Left lung (tissue), 10 donors: ENCODE data around the gene CGAS. TPM values are rescaled to one million over a fixed set of nuclear protein-coding genes. Genes with fewer than 3 reads are reported as not detected.
"Not testable (repeated sequence)": the region's sequence is repeated elsewhere in the genome, so short reads cannot be mapped to it uniquely, and the experiment has no call there.

ENCODE experiments used
- ATAC-seq: fragments of 200-7000 bp; cut with Tn5 transposase; one replicate; pipeline ENCODE4 v1.9.1; 2020; ENCODE audit warnings: moderate library complexity
- DNase-seq, 4 donors: peaks; one replicate each; pipeline ENCODE4 v3.0.0-alpha.2; 2013 to 2020
- H3K27ac ChIP-seq, 2 donors: fragments of 200-600 bp; sonication (generic) in 1 of 2; one replicate each; pipeline versions ENCODE4 v1.5.0 to v1.8.0; 2020 to 2021
- H3K27me3 ChIP-seq, 2 donors: fragments of 200-600 bp; sonication (generic) in 1 of 2; one replicate each; pipeline versions ENCODE4 v1.5.0 to v1.8.0; 2020 to 2021
- H3K36me3 ChIP-seq, 2 donors: fragments of 200-600 bp; sonication (generic) in 1 of 2; one replicate each; pipeline versions ENCODE4 v1.5.0 to v1.8.0; 2020 to 2021
- H3K4me1 ChIP-seq, 2 donors: fragments of 200-600 bp; one replicate each; pipeline ENCODE4 v1.8.0; 2021
- H3K4me3 ChIP-seq, 2 donors: fragments of 200-600 bp; sonication (generic) in 1 of 2; one replicate each; pipeline versions ENCODE4 v1.5.0 to v1.8.0; 2020 to 2021; ENCODE audit warnings: mild to moderate bottlenecking in 1 of 2
- H3K9me3 ChIP-seq, 2 donors: fragments of 200-600 bp; sonication (generic) in 1 of 2; one replicate each; pipeline versions ENCODE4 v1.5.0 to v1.8.0; 2020 to 2021
- intact Hi-C, 2 donors: fragments of 100-400 bp; cut with DNase I; formaldehyde crosslinking; loops; one replicate each; pipeline versions ENCODE4 v1.11.2 to v1.14.2; 2022
- polyA plus RNA-seq, 6 donors: library from polyadenylated mRNA; unstranded; fragments of 120-200 nt; gene quantifications; one replicate each; pipeline ENCODE4 v1.2.1, GENCODE V29; 2013; ENCODE audit not compliant: insufficient read length in 6 of 6
- total RNA-seq, 2 donors: library from RNA; stranded (reverse); fragmentation: NEBNext Ultra II Directional; extraction: Animal tissue kit (Norgen Biotek cat#: 25700); gene quantifications; one replicate each; pipeline ENCODE4 v1.2.1, GENCODE V29; 2021
- TF ChIP-seq, protein P1 (sequence below), 2 donors: fragments of 200-600 bp; sonication (generic) in 1 of 2; IDR thresholded peaks; one replicate each; pipeline versions ENCODE4 v1.5.0 to v1.8.0; 2021; ENCODE audit warnings: antibody characterized with exemption in 2 of 2
- donor health status: DM: no; HTN: yes; CAD: no.
- donor health status: DM: no; HTN: no; CAD: no.

CGAS gene
- total and polyA plus RNA-seq, 8 donors: 6.0 to 11.8 (median 6.9) TPM

- DNase-seq (no peak), ATAC-seq (no peak)
- Histone ChIP-seq H3K4me1 (no peaks in the 10 kb centered on the region), H3K27me3 (no peaks in the 10 kb centered on the region), H3K27ac (no peak overlapping the region), H3K36me3 (no peaks in the 10 kb centered on the region), H3K9me3 (no peaks in the 10 kb centered on the region), H3K4me3 (no peak overlapping the region)
- intact Hi-C loops: no loop called here
- TF ChIP-seq, protein P1, sequence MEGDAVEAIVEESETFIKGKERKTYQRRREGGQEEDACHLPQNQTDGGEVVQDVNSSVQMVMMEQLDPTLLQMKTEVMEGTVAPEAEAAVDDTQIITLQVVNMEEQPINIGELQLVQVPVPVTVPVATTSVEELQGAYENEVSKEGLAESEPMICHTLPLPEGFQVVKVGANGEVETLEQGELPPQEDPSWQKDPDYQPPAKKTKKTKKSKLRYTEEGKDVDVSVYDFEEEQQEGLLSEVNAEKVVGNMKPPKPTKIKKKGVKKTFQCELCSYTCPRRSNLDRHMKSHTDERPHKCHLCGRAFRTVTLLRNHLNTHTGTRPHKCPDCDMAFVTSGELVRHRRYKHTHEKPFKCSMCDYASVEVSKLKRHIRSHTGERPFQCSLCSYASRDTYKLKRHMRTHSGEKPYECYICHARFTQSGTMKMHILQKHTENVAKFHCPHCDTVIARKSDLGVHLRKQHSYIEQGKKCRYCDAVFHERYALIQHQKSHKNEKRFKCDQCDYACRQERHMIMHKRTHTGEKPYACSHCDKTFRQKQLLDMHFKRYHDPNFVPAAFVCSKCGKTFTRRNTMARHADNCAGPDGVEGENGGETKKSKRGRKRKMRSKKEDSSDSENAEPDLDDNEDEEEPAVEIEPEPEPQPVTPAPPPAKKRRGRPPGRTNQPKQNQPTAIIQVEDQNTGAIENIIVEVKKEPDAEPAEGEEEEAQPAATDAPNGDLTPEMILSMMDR (IDR thresholded peaks at IDR 0.05): no peak
These were observed 51.4 kb downstream of the CGAS start for GRCh38 chr6:73400656-73401055.

DNA sequence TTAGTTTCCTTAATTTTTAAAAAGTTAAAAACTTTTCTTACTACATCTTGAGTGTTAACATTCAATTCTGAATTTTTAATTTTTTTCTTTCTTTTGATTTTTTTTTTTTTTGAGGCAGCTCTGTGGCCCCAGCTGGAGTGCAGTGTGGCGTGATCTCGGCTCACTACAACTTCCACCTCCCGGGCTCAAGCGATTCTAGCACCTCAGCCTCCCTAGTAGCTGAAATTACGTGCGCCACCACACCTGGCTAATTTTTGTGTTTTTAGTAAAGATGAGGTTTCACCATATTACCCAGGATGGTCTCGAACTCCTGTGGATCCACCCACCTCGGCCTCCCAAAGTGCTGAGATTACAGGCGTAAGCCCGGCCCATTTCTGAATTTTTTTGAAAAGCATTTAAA is 56.2 kb downstream of the CGAS start:
- intact Hi-C loops: no loop called here
- no peak overlapping the region for H3K27ac ChIP-seq
- no peaks in the 10 kb centered on the region for H3K4me1 ChIP-seq
- no peaks in the 10 kb centered on the region for H3K36me3 ChIP-seq
- ATAC-seq (no peak), DNase-seq (no peak)
- H3K4me3 ChIP-seq: no peak overlapping the region
- no peaks in the 10 kb centered on the region for H3K9me3 ChIP-seq
- H3K27me3 ChIP-seq: no peaks in the 10 kb centered on the region
- TF ChIP-seq, protein P1 (IDR thresholded peaks at IDR 0.05): no peak

GRCh38 chr6:73394577-73395354 is 57.3 kb downstream of the CGAS start, which contains the start of gene DDX43:
Gene DDX43 (plus strand): TSS chr6:73394828. CDS start chr6:73394906, 78 bp downstream.
- Histone ChIP-seq H3K27ac (peak within 1 kb of the TSS in 1 of 2 donors; percentile 53), H3K4me1 (no peaks in the 10 kb centered on the region), H3K9me3 (no peaks in the 10 kb centered on the region), H3K36me3 (no peaks in the 10 kb centered on the region), H3K27me3 (no peaks in the 10 kb centered on the region), H3K4me3 (peak within 1 kb of the TSS in 1 of 2 donors; percentile 29)
- TF ChIP-seq, protein P1 (IDR thresholded peaks at IDR 0.05): no peak
- ATAC-seq (peak; percentile 90), DNase-seq (peak in 3 of 4 donors; percentile 45 to 83 (median 59))
- intact Hi-C loops: no loop called here

DNA sequence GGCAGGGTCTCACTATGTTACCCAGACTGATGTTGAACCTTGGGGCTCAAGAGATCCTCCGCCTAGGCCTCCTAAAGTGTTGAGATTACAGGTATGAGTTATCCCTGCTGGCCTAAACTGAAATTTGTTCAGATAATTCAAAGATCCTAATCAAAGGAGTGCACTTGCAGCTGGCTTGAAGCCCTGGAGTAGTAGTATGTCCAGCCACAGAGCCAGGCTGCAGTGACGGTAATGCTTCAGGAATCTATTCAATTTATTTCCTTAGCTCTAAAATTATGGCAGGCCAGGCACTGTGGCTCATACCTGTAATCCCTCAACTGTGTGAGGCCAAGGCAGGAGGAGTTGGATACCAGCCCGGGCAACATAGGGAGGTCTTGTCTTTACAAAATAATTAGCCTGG is 58.8 kb downstream of the CGAS start:
- no peak for ATAC-seq
- H3K4me1 ChIP-seq: peaks cover 0 to 10% of the 10 kb centered on the region in 2 donors
- no peak overlapping the region for H3K27ac ChIP-seq
- no peaks in the 10 kb centered on the region for H3K9me3 ChIP-seq
- DNase-seq: no peak
- H3K36me3 ChIP-seq: no peaks in the 10 kb centered on the region
- no peak overlapping the region for H3K4me3 ChIP-seq
- intact Hi-C loops: no loop called here
- no peaks in the 10 kb centered on the region for H3K27me3 ChIP-seq
- TF ChIP-seq, protein P1 (IDR thresholded peaks at IDR 0.05): no peak

DNA sequence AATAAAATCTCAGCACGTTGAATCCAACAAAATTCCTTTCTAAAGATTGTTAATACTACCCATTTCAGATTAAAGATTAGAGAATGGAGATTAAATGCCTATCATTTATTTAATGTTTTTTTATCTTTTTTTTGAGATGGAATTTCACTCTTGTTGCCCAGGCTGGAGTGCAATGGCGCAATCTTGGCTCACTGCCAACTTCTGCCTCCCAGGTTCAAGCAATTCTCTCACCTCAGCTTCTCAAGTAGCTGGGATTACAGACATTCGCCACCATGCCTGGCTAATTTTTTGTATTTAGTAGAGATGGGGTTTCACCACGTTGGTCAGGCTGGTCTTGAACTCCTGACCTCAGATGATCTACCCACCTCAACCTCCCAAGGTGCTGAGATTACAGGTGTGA is 59.9 kb downstream of the CGAS start:
- H3K27me3 ChIP-seq, H3K4me1 ChIP-seq, H3K9me3 ChIP-seq, H3K27ac ChIP-seq, H3K4me3 ChIP-seq, ATAC-seq, H3K36me3 ChIP-seq, intact Hi-C loops: not testable (repeated sequence)
- peak in 1 of 4 donors; percentile 3 for DNase-seq
